ENCODE results near the gene TSPAN3. TPM values are rescaled to one million over a fixed set of nuclear protein-coding genes. Genes with fewer than 3 reads are reported as not detected.

The TSPAN3 gene
- total and polyA plus RNA-seq, 10 of the 15 experiments (the other 5 are each of a cell fraction or from before 2014, with no cell fraction given), result 18.9 to 114 (median 57.2) TPM

DNA sequence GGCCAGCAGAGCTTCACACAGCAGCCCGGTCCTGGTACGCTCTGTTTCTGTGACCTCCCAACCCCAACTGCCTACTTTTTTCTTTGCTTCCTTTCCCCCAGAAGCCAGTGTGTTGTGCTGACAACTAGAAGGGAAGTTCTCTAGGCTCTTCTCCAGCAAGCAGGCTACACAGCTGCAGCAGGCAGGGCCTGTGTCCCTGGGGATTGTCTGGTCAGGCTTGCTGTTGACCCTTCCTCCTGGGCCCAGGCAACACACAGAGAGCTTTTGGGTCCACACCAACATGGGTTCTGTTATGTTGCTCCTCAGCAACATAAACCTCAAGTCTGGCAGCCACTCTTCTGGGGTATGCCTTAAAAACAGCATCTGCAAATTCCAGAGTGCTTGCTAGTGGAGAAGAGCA is 36.2 kb upstream of the TSPAN3 start:
- Histone ChIP-seq H3K27me3 (replicated peaks in 1 of 2; ENCODE audit: control insufficient read depth in 2 of 2, insufficient read depth in 2 of 2, low read length in 1 of 2) (no peaks in the 10 kb centered on the region), H3K4me2 (ENCODE audit: control insufficient read depth, insufficient read depth) (no peak overlapping the region), H3K9ac (ENCODE audit: control insufficient read depth, insufficient read depth, low read length) (no peak overlapping the region), H4K20me1 (ENCODE audit: control insufficient read depth, insufficient read depth) (no peaks in the 10 kb centered on the region), H3K79me2 (ENCODE audit: control insufficient read depth, insufficient read depth, low read length) (no peaks in the 10 kb centered on the region), H3K4me3 (no peak overlapping the region), H3K9me3 (replicated peaks; ENCODE audit: control insufficient read depth, insufficient read depth, low read length) (no peaks in the 10 kb centered on the region), H3K36me3 (ENCODE audit: control insufficient read depth in 2 of 2, insufficient read depth in 2 of 2, low read length in 1 of 2) (no peaks in the 10 kb centered on the region), H2AFZ (ENCODE audit: control insufficient read depth, low read depth, low read length) (no peak overlapping the region), H3K27ac (ENCODE audit: control insufficient read depth, insufficient read depth) (no peak overlapping the region), H3K4me1 (ENCODE audit: control insufficient read depth, insufficient read depth, low read length) (no peaks in the 10 kb centered on the region)
- no peak for DNase-seq (ENCODE audit: low read depth, low spot score)
- no peak for ATAC-seq
- SMC1A ChIA-PET (ENCODE audit: uncharacterized antibody, unreplicated experiment), result interaction anchor here (0.6 to 3.9 kb wide), 8 partner anchors 13 to 436 kb away, joined by 3 to 23 read pairs (median 4); no protein-coding TSS in a partner anchor
- FAIRE-seq, result no peak
- 96% methylated on average over 2 of the region's 2 CpGs for WGBS (ENCODE audit: insufficient coverage, insufficient replicate concordance, low lambda C conversion rate, missing lambda C conversion rate)
- intact Hi-C loops (cut with micrococcal nuclease; ENCODE audit: unreplicated experiment) (no loop called here), in situ Hi-C loops (cut with MboI) (no loop called here)
- RAD21 ChIA-PET (ENCODE audit: unreplicated experiment), result interaction anchor here (0.8 to 8.9 kb wide), 11 partner anchors 73 to 435 kb away, joined by 3 to 44 read pairs (median 4); no protein-coding TSS in a partner anchor
- no TSS peak for BruUV-seq (replicated peaks)
- CTCF ChIA-PET, result interaction anchor here (0.7 to 7.0 kb wide), 19 partner anchors 12 to 437 kb away, joined by 3 to 63 read pairs (median 4); no protein-coding TSS in a partner anchor
- POLR2A ChIA-PET, result no interaction called here
- no peak for TF ChIP-seq HDGF (IDR thresholded peaks at IDR 0.05)

DNA sequence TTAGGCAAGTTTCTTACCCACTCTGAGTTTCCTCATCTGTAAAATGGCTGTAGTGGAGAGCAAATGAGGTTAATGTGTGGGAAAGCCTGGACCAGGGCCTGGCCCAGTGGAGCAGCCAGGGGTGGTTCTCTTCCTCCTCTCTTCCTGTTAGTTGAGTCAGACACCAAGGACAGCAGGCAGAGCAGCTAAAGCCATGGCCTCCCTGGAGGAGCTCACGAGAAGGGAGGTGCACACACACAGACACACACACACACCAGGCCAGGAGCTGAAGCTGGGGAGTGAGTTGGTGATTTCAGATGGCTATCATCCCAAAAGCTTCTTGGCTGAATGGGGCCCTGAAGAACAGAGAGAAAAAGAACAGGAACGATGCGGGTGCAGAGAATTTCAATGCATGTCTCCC is 33.2 kb upstream of the TSPAN3 start:
- H4K20me1 ChIP-seq (ENCODE audit: control insufficient read depth, insufficient read depth), result no peaks in the 10 kb centered on the region
- H3K36me3 ChIP-seq (ENCODE audit: control insufficient read depth in 2 of 2, insufficient read depth in 2 of 2, low read length in 1 of 2), result no peaks in the 10 kb centered on the region
- no peaks in the 10 kb centered on the region for H3K9me3 ChIP-seq (replicated peaks; ENCODE audit: control insufficient read depth, insufficient read depth, low read length)
- H3K27ac ChIP-seq (ENCODE audit: control insufficient read depth, insufficient read depth), result no peak overlapping the region
- H3K27me3 ChIP-seq (replicated peaks in 1 of 2; ENCODE audit: control insufficient read depth in 2 of 2, insufficient read depth in 2 of 2, low read length in 1 of 2), result no peaks in the 10 kb centered on the region; a peak in 1 of 4 replicates
- H3K4me2 ChIP-seq (ENCODE audit: control insufficient read depth, insufficient read depth), result no peak overlapping the region
- FAIRE-seq (no peak), DNase-seq (ENCODE audit: low read depth, low spot score) (no peak), ATAC-seq (no peak)
- CTCF ChIA-PET, result interaction anchor here (0.7 to 7.0 kb wide), 9 partner anchors 15 to 439 kb away, joined by 3 to 39 read pairs (median 3); no protein-coding TSS in a partner anchor
- RAD21 ChIA-PET (ENCODE audit: unreplicated experiment), result interaction anchor here (1.5 to 8.9 kb wide), 6 partner anchors 8 to 438 kb away, joined by 3 to 44 read pairs (median 4); no protein-coding TSS in a partner anchor
- H2AFZ ChIP-seq (ENCODE audit: control insufficient read depth, low read depth, low read length), result no peak overlapping the region
- TF ChIP-seq TCF7 (IDR thresholded peaks at IDR 0.05; ENCODE audit: borderline replicate concordance) (no peak), ETV6 (conservative IDR thresholded peaks at IDR 0.05 in 1 of 2, IDR thresholded peaks at IDR 0.05 in 1 of 2; ENCODE audit: borderline replicate concordance in 1 of 2, low read depth in 1 of 2) (no peak), POLR2AphosphoS2 (IDR thresholded peaks at IDR 0.05; ENCODE audit: low read depth, low read length) (no peak), NR2F1 (conservative IDR thresholded peaks at IDR 0.05) (no peak), RB1 (IDR thresholded peaks at IDR 0.05; ENCODE audit: borderline replicate concordance) (no peak), CHD2 (IDR thresholded peaks at IDR 0.05; ENCODE audit: borderline replicate concordance, low read depth, low read length) (no peak), SP1 (IDR thresholded peaks at IDR 0.05; ENCODE audit: low read depth, low read length) (no peak), RFX5 (IDR thresholded peaks at IDR 0.05; ENCODE audit: low read depth, low read length) (no peak), ATF7 (IDR thresholded peaks at IDR 0.05; ENCODE audit: low read depth) (no peak), NFYB (IDR thresholded peaks at IDR 0.05; ENCODE audit: insufficient read depth, low read depth, low read length) (no peak), KLF5 (IDR thresholded peaks at IDR 0.05; ENCODE audit: partially characterized antibody) (no peak)
- TF ChIP-seq, protein P1, sequence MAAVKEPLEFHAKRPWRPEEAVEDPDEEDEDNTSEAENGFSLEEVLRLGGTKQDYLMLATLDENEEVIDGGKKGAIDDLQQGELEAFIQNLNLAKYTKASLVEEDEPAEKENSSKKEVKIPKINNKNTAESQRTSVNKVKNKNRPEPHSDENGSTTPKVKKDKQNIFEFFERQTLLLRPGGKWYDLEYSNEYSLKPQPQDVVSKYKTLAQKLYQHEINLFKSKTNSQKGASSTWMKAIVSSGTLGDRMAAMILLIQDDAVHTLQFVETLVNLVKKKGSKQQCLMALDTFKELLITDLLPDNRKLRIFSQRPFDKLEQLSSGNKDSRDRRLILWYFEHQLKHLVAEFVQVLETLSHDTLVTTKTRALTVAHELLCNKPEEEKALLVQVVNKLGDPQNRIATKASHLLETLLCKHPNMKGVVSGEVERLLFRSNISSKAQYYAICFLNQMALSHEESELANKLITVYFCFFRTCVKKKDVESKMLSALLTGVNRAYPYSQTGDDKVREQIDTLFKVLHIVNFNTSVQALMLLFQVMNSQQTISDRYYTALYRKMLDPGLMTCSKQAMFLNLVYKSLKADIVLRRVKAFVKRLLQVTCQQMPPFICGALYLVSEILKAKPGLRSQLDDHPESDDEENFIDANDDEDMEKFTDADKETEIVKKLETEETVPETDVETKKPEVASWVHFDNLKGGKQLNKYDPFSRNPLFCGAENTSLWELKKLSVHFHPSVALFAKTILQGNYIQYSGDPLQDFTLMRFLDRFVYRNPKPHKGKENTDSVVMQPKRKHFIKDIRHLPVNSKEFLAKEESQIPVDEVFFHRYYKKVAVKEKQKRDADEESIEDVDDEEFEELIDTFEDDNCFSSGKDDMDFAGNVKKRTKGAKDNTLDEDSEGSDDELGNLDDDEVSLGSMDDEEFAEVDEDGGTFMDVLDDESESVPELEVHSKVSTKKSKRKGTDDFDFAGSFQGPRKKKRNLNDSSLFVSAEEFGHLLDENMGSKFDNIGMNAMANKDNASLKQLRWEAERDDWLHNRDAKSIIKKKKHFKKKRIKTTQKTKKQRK (IDR thresholded peaks at IDR 0.05; ENCODE audit: low read depth, low read length), result no peak
- intact Hi-C loops (cut with micrococcal nuclease; ENCODE audit: unreplicated experiment) (no loop called here), in situ Hi-C loops (cut with MboI) (no loop called here)
- 93% methylated on average over 3 of the region's 3 CpGs for WGBS (ENCODE audit: insufficient coverage, insufficient replicate concordance, low lambda C conversion rate, missing lambda C conversion rate)
- H3K9ac ChIP-seq (ENCODE audit: control insufficient read depth, insufficient read depth, low read length), result no peak overlapping the region
- no peaks in the 10 kb centered on the region for H3K79me2 ChIP-seq (ENCODE audit: control insufficient read depth, insufficient read depth, low read length)
- no TSS peak for BruUV-seq (replicated peaks)
- SMC1A ChIA-PET (ENCODE audit: uncharacterized antibody, unreplicated experiment), result interaction anchor here (0.7 to 3.9 kb wide), 8 partner anchors 13 to 439 kb away, joined by 3 to 23 read pairs (median 4); no protein-coding TSS in a partner anchor
- POLR2A ChIA-PET, result no interaction called here
- no peak overlapping the region for H3K4me3 ChIP-seq
- no peaks in the 10 kb centered on the region for H3K4me1 ChIP-seq (ENCODE audit: control insufficient read depth, insufficient read depth, low read length)
